ENCODE measurements around the gene KIF26B. TPM values are rescaled to one million over a fixed set of nuclear protein-coding genes. Genes with fewer than 3 reads are reported as not detected.

Gene KIF26B
- total RNA-seq, 4 donors from 2014 or later = 0.90 to 2.0 (median 1.5) TPM

DNA sequence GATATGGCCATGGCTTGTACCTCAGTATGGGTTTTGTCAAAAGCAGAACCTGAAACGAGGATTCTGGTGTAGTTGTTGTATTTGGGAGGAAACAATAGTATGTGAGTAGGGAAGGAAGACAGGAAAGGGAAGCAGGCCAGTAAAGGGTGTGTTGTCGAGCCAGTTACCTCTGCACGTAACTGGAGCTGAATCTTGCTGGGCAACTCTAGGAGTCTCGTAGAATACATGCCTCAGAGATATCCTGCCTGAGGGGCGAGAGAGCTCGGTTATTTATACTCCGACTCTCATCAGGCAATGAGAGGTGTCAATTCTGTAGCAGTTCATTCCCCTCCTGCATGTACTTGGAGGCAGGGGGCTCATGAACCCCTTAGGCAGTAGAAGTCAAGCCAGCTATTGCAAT lies 45.9 kb upstream of the KIF26B start:
- WGBS, 2 donors = 69% methylated on average over 7 of the region's 7 CpGs
- DNase-seq (ENCODE audit: low spot score in 2 of 2) = no peak
- H3K27ac ChIP-seq = no peak overlapping the region
- H3K36me3 ChIP-seq = no peaks in the 10 kb centered on the region
- no peak overlapping the region for H3K4me3 ChIP-seq
- H3K9me3 ChIP-seq = no peaks in the 10 kb centered on the region
- H3K4me1 ChIP-seq = no peaks in the 10 kb centered on the region
- TF ChIP-seq EP300 (IDR thresholded peaks at IDR 0.05) = no peak
- no peak for TF ChIP-seq CTCF (IDR thresholded peaks at IDR 0.05)
- TF ChIP-seq POLR2A (IDR thresholded peaks at IDR 0.05) = no peak
- H3K27me3 ChIP-seq = no peaks in the 10 kb centered on the region

GRCh38 chr1:245110406-245110805 lies 44.4 kb upstream of the KIF26B start:
- Histone ChIP-seq H3K4me3 (no peak overlapping the region), H3K4me1 (no peaks in the 10 kb centered on the region), H3K9me3 (no peaks in the 10 kb centered on the region), H3K27ac (no peak overlapping the region), H3K27me3 (no peaks in the 10 kb centered on the region), H3K36me3 (no peaks in the 10 kb centered on the region)
- DNase-seq (ENCODE audit: low spot score in 2 of 2) = no peak
- WGBS, 2 donors = 74 to 88% methylated on average over 2 of the region's 2 CpGs
- TF ChIP-seq EP300 (IDR thresholded peaks at IDR 0.05) (no peak), CTCF (IDR thresholded peaks at IDR 0.05) (no peak), POLR2A (IDR thresholded peaks at IDR 0.05) (no peak)

- no peak for DNase-seq (ENCODE audit: low spot score in 2 of 2)
- Histone ChIP-seq H3K9me3 (no peaks in the 10 kb centered on the region), H3K4me3 (no peak overlapping the region), H3K27ac (no peak overlapping the region), H3K36me3 (no peaks in the 10 kb centered on the region), H3K27me3 (no peaks in the 10 kb centered on the region), H3K4me1 (no peaks in the 10 kb centered on the region)
- 73 to 76% methylated on average over 6 of the region's 6 CpGs for WGBS, 2 donors
- no peak for TF ChIP-seq POLR2A (IDR thresholded peaks at IDR 0.05)
- no peak for TF ChIP-seq EP300 (IDR thresholded peaks at IDR 0.05)
- no peak for TF ChIP-seq CTCF (IDR thresholded peaks at IDR 0.05)
Measured at GRCh38 chr1:245111073-245111472, 43.7 kb upstream of the KIF26B start.

GRCh38 chr1:245113649-245114048 lies 41.1 kb upstream of the KIF26B start:
- TF ChIP-seq EP300 (IDR thresholded peaks at IDR 0.05) = no peak
- no peak for TF ChIP-seq POLR2A (IDR thresholded peaks at IDR 0.05)
- no peak for TF ChIP-seq CTCF (IDR thresholded peaks at IDR 0.05)
- no peaks in the 10 kb centered on the region for H3K4me1 ChIP-seq
- H3K9me3 ChIP-seq = no peaks in the 10 kb centered on the region
- H3K4me3 ChIP-seq = no peak overlapping the region
- no peak for DNase-seq (ENCODE audit: low spot score in 2 of 2)
- H3K36me3 ChIP-seq = no peaks in the 10 kb centered on the region
- H3K27ac ChIP-seq = no peak overlapping the region
- no peaks in the 10 kb centered on the region for H3K27me3 ChIP-seq
- 94% methylated on average over 9 of the region's 9 CpGs for WGBS, 2 donors

- Histone ChIP-seq H3K9me3 (no peaks in the 10 kb centered on the region), H3K36me3 (no peaks in the 10 kb centered on the region), H3K4me1 (no peaks in the 10 kb centered on the region), H3K4me3 (no peak overlapping the region), H3K27ac (no peak overlapping the region), H3K27me3 (no peaks in the 10 kb centered on the region)
- no peak for DNase-seq (ENCODE audit: low spot score in 2 of 2)
- TF ChIP-seq POLR2A (IDR thresholded peaks at IDR 0.05) = no peak
- no peak for TF ChIP-seq EP300 (IDR thresholded peaks at IDR 0.05)
- WGBS, 2 donors = 97 to 98% methylated on average over 4 of the region's 4 CpGs
Measured at GRCh38 chr1:245116131-245116530, 38.7 kb upstream of the KIF26B start.

- TF ChIP-seq EP300 (IDR thresholded peaks at IDR 0.05) (no peak), POLR2A (IDR thresholded peaks at IDR 0.05) (no peak), CTCF (IDR thresholded peaks at IDR 0.05) (no peak)
- Histone ChIP-seq H3K27ac (no peak overlapping the region), H3K27me3 (no peaks in the 10 kb centered on the region), H3K36me3 (peaks cover 0 to 4% (median 0%) of the 10 kb centered on the region in 3 donors), H3K4me3 (no peak overlapping the region), H3K4me1 (no peaks in the 10 kb centered on the region), H3K9me3 (no peaks in the 10 kb centered on the region)
- no peak for DNase-seq (ENCODE audit: low spot score in 2 of 2)
- 70 to 74% methylated on average over 3 of the region's 3 CpGs for WGBS, 2 donors
Measured at GRCh38 chr1:245116751-245117150, 38.0 kb upstream of the KIF26B start.

Measured in tibial nerve (tissue), 4 donors.